NCI-H2081 treated with DMSO at 0.1 percent for 48 hours (cell line): ENCODE data around the gene ATE1.
"Not testable (repeated sequence)": the region's sequence is repeated elsewhere in the genome, so short reads cannot be mapped to it uniquely, and the experiment has no call there.

Experiments used
- DNase-seq: peaks from one replicate; lab custom pipeline; 2025; lab: John Stamatoyannopoulos, UW

ATE1 gene

DNA sequence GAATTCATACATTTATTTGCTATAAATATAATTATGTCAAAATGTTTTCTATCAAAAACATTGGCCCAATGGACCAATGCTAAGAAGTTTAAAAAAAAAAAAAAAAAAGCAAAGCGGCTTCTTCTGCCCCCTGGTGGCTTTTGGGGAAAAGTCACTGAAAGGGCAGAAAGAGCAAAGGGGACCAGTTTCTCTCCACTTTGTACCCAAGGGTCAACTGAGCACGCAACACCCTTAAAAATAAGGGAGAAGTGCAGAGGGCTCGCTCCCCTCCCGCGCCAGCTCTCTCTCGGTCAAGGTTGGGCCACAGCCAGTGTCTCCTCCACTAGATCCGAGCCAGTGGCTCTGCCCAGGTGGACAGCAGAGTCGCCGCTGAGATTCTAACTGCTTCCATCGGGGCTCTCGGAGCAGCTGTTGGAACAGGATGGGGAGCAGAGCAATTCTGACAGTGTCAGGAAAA, 193.2 kb downstream of the ATE1 start:
- DNase-seq = no peak

DNA sequence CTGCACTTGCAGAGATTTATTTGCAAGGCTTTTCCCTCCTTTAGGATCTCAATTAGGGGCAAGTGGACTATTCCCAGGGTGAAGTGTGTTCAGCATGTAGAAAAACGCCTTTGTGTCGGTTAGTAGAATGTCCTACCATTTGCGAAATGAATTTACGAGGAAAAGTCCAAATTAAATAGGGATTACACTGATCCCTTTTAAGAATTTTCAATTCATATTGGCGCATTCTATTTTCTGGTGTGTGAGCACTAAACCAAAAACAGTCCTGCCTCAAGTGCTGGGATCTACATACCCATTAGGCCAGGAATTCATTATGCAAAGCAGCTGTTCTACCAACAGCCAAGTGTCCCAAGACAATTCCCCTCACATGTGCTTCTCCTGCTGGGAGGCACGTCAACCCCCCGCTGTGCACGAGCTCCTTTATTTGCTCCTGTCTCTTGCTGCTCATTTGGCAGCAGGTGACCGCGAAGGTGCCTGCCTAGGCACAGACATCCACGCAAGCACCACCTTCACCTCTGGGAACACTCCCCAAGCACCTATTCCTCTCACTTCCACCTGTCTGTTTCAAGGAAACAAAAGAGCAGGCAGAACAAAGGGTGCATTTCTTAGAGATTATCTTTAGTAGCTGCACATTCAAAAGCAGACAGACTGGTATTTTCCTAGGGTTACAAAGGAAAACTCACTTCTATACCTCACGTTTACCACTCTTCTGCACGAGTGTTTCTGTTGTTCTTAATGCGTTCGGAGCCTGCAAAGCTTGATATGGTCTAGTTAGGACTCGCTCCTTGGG, 195.0 kb downstream of the ATE1 start:
- DNase-seq = no peak

DNA sequence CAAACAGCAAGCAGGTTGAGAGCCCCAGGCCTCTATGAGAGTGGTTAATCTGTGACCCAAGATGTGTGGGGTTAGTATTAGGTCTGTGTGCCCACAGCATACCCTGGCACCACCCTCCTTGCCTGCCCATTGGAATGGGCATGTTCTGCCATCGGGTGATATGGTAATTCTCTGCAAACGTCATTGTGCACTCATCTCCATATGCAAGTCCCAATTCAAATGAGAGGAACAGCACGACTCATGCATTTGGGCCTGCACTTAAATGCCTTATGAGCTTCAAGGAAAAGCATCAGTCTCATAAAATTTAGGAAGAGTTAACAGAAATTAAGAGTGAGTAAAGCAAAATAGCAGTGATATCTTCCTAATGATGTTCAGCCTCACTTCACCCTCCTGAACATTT, 195.7 kb downstream of the ATE1 start:
- DNase-seq = no peak

DNA sequence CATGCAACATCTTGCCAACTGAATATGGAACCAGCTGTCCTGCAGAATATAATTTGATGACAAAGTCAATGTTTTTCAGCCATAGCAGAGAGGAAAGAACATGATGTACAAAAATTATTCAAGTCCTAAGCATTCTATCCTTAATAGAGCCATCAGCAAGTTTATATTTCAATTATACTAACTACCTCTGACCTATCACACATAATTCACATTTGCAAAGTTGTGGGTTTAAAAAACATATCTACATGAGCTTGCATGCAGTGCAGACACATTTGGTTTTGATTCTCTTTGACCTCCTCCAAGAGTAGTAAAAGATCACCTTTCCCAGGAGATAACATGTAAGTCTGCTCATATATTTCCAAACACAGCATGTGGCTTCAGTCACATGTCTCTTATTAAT, 203.5 kb downstream of the ATE1 start:
- no peak for DNase-seq

DNA sequence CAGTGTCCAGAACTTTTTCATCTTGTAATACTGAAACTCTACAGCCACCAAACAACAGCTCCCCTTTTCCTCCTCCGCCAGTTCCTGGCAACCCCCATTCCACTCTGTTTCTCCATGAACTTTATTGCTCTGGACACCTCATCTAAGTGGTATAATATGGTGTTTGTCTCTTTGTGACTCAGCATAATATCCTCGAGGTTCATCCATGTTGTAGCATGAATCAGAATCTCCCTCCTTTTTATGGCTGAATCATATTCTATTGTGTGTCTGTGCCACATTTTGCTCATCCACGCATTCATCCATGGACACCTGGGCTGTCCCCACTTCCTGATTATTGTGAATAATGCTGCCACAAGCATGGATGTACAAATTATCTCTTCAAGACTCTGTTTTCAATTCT, 205.2 kb downstream of the ATE1 start:
- DNase-seq = no peak

DNA sequence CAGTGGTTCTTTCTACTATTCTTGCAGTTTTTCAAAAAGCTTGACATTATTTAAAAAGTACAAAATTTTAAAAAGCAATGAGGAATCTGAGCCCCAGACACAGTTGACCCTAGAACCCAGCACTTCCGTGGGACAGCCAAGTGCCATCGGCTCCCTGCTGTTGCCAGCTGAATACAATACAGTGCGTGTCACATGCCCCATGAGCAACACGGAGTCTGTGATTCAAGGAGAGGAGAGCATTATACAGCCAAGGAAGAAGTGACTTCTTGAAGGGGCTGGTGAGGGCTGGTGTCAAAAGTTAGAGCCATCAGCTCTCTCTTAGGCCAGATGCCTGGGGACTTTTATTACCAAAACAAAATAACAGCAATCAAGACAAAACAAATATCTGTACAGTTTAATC, 206.6 kb downstream of the ATE1 start:
- DNase-seq = no peak

DNA sequence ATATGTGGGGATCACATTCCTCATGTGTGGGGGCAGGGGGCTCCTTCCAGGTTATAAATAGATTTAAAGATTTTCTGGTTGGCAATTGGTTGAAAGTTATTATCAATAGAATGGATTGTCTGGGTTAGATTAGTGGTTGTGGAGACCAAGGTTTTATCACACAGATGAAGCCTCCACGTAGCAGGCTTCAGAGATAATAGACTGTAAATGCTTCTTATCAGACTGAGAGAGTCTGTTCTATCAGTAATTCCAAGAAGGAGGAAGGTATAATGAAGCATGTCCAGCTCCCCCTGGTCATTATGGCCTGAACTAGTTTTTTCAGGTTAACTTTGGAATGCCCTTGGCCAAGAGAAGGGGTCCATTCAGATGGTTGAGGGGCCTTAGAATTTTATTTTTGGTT, 211.9 kb downstream of the ATE1 start:
- no peak for DNase-seq

DNA sequence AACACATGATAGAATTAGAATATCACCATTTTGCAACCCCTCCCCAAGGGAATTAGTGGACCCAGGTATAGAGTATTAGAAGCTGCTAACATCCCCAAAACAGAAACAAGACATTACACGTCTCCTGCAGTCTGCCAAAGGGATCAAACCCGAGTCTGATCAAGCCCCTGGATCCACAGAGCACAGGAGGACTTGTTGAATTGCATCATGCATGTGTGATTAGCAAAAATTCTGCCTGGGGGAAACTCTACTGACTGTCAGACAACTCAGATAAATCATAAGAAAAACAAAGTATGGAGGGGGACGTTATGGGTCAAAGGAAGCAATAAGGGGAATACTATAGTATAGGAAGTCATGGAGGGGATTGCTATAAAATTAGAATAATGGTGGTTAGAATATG, 212.8 kb downstream of the ATE1 start:
- DNase-seq = no peak

DNA sequence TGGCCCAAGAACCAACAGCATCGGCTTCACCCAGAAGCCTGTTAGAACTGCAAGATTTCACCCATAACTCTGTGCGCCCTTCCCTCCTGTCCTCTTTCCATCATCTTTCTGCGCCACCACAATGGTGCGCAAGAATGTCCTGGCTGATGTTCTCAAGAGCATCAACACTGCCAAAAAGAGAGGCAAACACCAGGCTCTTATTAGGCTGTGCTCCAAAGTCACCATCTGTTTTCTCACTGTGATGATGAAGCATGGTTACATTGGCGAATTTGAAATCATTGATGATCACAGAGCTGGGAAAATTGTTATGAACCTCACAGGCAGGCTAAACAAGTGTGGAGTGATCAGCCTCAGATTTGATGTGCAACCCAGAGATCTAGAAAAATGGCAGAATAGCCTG, 214.3 kb downstream of the ATE1 start:
- DNase-seq = no peak

DNA sequence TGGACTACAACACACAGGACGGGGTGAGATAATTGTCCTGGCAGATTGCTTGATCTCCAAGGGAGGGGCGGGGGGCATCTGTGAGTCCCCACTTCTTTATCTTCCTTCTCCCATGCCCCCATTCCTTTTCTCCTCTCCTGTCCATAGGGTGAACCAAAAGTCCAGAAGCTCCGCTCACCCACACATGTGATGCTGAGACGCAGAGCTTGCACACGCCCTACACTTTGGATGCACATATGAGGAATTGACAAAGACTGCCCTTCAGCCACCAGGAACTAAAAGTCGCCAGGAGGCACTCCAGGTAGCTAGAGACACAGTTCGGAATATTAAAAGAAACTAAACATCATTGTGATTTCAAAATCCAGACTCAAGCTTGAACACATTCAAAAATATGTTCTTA, 216.9 kb downstream of the ATE1 start:
- DNase-seq = no peak

DNA sequence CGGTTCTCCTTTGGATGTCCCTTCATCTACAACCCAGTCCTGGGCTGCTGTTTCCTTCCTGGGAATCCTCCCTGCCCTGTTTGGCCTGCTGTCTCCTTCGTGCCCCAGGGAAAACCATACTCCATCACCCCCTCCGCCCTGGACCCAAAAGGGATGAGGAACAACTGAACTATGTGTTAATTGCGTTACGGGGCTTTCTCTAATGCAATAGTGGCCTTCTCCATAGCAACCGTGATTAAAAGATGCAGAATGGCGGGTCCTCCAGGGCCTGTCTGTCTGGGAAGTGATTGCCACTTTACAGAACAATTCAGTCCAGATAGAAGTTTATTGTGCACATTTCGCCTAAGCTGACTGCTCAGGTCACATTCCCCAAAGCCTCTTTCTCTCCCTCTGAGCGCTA, 217.6 kb downstream of the ATE1 start:
- DNase-seq = no peak

DNA sequence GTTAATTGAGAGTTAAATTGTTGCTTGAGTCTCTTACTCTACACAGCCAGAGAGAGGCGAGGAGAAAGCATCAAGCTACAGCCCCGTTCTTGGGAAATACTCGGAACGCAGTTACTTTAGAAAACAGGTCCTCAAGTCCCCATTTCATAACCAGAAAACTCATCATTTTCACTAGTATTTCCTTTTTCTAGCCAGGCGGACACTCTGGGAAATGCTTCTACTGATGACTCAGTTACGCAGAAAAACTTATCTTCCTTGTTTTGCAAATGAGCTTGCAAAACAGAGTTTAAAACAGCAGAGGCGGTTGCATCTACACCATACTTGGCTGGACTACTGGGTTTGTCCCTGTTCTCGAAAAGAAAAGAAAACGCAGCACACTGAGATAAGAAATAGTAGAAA, 218.2 kb downstream of the ATE1 start:
- no peak for DNase-seq

DNA sequence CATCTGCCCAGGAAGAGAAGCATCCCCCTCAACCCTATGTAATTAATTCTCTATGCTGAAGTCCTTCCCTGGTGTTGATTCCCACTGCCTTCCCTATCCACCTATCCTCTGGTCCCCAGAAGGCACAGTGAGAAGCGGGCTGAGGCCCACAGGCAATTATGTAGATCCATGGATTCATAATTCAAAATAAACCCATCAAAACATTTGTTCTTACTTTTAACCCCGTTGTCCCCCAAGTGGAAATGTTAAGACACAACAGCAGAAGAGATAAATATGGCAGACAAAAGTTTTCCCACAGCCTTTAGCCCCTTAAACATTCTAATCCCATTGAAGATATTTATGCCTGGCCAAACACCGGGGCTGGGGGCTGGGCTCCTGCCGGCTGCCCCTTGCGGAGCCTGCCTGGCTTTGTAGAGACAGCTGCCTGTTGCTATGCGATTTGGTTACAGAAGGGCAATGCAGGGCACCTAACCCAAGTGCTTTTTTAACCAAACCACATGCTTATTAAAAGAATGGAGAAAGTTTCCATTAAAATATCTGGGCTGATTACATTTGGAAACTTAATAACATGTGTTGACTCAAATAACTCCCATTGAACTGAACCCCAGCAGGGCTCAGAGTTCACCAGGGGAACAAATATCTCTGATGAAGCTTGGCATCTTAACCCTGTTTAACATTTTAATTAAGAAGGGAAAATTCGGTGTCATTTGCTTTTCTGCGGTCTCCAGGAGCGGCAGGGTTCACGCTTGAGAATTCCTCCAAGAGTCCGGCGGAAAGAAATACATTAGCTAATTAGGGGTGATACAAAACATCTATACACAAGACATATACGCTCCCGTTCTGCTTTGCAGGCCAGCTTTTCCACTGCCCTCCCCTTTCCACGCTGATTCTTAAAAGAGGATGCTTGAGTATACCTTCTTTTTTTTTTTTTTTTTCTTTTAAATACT, 218.8 kb downstream of the ATE1 start:
- no peak for DNase-seq

DNA sequence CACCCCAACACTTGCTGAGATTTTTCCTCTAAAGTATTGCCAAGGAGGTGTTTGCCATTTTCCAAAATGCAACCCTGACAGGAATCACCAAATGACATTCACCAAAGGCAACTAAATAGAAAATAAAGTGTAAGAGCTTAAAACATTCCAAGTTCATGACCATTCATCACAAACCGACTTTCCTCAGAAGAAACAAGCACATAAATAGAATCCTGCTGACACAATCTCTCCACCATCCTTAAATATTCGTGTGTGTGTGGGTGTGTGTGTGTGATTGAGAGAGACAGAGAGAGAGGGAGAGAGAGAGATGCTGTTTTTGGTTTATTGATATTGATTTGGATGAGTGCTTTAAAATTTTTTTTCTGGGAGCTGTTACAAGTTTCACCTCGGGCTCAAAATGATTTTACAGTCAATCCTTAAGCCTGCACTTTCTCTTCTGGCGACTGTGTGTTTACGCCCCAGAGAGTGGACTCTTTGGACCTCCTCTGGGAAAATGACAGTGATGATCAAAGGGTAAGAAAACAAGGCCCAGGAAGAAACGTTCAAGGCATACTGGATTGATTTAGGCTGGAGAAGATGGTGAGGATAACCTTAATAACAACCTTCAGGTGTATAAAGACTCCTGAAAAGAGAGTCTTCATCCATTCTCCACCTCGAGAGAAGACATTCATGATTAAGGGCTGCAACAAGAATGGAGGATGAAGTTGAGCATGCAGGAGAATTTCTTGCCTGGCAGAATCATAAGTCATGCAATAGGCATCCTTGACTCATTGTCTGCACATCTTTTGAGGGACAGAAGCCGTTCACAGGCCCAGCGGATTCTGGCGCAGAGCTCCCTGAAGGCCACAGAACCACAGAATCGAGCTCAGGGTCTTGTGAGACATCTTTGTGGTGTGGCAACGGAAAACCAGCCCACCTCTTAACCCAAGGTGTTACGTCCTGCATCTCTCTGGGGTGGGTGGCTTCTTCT, 225.2 kb downstream of the ATE1 start:
- DNase-seq = no peak

DNA sequence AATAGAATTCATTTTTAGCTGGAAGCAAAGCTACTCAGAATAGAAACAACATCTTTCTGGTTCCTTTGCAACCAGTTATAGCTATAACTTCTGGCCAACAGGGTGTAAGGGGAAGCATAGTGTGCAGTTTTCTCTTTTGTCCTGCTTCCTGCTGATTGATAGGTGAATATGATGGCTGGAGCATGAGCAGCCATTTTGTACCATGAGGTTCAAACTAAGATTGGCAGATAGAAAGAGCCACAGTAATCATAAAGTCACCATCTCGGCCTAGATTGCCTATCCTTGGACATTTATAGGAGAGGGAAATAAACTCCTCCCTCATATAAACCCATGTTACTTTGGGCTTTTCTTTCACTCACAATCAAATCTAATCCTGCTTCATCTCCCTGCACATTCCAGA, 227.4 kb downstream of the ATE1 start:
- DNase-seq = no peak

DNA sequence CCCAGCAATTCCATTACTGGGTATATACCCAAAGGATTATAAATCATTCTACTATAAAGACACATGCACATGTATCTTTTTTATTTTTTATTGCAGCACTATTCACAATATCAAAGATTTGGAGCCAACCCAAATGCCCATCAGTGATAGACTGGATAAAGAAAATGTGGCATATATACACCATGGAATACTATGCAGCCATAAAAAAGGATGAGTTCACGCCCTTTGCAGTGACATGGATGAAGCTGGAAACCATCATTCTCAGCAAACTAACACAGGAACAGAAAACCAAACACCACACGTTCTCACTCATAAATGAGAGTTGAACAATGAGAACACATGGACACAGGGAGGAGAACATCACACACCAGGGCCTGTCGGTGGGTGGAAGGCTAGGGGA, 228.1 kb downstream of the ATE1 start:
- DNase-seq = not testable (repeated sequence)

DNA sequence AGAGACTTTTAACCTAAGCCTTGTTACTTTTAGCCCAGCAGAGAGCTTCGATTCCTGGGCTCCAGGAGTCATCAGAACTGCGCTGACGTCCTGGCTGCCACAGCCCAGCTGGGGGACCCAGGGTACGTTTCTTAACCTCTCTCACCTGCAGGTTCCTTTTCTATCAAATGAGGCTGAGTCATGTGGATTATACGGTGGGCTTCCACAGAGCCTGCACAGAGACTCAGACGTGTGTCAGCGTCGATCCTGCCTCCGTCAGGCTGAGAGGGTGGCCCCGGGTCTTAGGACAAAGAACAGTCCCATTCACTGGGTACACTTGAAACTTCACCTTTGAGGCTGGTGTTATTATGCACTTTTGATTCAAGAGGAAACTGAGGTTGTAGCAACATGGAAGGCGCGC, 228.9 kb downstream of the ATE1 start:
- no peak for DNase-seq

DNA sequence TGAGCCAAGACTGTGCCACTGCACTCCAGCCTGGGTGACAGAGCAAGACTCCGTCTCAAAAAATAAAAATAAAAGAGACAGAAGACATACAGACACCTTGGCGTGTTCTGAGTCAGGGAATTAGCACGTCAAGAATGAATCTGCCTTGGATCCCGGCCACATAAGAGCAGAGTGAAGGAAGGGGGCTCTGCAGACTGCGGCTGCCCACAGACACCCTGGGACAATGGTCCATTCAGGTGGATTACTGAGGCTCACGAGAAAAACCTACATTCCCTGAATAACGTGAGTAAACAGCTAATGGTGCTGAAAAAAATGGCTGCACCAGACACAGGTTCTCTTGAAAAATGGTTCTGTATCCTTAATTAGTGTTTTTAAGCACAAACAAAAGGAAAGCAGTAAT, 229.5 kb downstream of the ATE1 start:
- DNase-seq = no peak

DNA sequence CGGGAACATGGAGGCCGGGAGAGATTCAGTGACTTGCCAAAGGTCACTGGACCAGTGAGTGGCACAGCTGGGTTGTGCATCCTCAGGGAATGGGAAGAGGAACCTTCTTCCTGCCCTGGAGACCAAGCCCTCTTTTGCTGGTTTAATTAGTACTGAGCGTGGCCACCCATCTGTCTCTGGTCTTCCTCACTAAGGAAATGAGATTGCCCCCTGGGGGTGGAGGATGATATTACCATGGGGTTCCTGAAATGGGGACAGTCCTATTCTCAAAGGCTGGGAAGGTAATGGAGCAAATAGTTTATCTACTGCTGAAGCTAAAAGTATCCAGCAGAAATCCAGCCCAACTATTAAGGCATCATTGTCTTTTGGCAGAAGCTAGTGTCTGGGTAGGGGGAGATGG, 231.0 kb downstream of the ATE1 start:
- DNase-seq = no peak

DNA sequence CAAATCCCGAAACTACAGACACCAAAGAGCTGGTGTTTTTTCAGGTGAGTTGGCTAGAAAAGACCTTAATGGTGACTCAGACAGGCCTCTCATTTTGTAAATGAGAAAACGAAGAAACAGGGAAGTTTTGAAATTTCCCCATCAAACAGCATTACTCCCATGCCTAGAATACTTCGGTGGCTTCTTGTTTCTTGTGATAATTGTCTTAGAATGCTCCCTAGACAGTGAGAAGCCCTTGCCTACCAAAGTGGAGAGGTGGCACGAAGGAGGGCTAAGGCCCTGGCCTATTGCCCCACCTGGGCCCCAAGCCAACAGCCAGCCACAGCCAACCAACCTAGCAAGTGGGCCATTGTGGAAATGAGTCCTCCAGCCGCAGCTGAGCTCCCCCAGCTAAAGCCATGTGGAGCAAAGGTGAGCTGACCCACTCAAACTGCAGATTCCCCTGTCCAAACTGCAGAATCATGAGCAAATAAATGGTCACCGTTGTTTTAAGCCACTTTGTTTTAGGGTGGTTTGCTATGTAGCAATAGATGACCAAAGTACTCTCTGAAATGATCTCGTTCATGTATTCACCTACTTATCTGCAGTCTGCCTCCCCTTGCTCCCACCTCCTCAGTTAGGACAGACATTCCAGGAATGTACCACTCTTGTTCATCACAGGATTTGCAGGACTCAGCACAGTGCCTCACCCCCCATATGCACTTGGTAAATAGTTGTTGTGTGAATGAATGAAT, 231.9 kb downstream of the ATE1 start:
- no peak for DNase-seq

DNA sequence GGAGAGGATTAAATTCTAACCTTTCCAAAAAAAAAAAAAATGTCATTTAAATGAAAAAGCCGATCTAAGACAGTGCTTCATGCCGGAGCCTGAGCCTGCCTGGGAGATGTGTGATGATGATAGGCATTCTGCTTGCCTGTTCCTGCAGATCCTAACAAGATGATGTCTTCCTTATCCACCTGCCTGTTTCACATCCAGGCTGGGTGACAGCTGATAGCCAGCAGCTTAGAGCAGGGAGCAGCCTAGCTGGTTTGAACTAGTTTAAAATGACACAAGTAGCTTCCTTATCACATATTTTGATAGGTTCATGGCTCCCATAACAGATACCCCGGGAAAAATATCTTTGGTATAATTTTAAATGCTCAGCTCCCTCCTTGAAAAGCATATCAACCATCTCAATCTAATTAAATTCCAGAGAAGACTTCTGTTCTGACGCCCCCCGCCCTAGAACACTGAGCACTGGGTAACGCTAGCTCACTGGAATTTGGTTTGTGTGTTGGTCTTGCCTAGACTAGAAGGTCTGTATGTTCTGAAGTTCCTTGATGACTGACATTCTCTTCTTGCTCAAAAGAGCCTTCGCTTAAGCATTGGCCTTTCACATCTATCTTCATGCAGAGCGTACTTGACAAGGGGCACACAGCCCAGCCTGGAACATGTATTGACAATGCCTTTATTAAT, 232.7 kb downstream of the ATE1 start:
- no peak for DNase-seq
